ENCODE data around the gene NBR1.
"Not testable (repeated sequence)": the region's sequence is repeated elsewhere in the genome, so short reads cannot be mapped to it uniquely, and the experiment has no call there.

The NBR1 gene, protein sequence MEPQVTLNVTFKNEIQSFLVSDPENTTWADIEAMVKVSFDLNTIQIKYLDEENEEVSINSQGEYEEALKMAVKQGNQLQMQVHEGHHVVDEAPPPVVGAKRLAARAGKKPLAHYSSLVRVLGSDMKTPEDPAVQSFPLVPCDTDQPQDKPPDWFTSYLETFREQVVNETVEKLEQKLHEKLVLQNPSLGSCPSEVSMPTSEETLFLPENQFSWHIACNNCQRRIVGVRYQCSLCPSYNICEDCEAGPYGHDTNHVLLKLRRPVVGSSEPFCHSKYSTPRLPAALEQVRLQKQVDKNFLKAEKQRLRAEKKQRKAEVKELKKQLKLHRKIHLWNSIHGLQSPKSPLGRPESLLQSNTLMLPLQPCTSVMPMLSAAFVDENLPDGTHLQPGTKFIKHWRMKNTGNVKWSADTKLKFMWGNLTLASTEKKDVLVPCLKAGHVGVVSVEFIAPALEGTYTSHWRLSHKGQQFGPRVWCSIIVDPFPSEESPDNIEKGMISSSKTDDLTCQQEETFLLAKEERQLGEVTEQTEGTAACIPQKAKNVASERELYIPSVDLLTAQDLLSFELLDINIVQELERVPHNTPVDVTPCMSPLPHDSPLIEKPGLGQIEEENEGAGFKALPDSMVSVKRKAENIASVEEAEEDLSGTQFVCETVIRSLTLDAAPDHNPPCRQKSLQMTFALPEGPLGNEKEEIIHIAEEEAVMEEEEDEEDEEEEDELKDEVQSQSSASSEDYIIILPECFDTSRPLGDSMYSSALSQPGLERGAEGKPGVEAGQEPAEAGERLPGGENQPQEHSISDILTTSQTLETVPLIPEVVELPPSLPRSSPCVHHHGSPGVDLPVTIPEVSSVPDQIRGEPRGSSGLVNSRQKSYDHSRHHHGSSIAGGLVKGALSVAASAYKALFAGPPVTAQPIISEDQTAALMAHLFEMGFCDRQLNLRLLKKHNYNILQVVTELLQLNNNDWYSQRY

DNA sequence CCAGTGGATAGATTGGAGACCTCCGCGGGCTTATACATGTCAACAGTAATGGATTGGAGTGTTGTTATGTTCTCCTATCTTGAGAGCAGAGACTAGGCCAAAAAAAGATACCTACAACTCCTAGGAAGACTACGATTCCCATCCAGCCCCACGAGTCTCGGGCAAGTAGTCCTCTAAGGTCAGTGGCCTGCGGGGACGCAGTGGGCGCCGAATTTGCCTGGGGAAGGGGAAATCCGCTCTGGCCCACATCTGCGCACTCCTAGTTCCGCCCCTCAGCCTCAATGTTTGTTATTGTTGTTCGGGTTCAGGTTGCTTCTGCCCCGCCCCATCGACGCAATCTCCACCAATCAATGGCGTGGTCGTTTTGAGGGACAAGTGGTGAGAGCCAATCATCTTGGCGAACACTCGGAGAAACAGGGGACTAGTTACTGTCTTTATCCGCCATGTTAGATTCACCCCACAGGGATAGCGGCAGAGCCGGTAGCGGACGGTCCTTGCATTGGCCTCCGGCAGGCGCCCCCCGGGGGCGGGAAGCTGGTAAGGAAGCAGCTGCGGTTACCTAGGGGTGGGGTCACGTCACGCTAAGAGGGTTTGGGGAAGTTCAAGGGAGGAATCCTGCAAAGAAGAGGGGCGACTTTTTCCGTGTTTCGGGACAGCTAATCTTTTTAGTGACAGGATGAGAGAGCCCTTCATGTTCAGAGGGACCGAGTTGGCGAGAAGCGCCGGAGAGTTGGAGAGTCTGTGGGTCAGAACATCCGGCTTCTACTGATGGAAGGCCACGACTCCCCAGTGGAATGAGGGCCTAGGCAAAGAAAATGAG lies at the start of gene NBR1:
TSS of gene NBR1 (plus strand) at position 449 of the 820 bp plus-strand sequence. CDS start 4,586 bp downstream, outside the sequence.
- DNase-seq (ENCODE audit: low spot score), result peak; percentile 99

DNA sequence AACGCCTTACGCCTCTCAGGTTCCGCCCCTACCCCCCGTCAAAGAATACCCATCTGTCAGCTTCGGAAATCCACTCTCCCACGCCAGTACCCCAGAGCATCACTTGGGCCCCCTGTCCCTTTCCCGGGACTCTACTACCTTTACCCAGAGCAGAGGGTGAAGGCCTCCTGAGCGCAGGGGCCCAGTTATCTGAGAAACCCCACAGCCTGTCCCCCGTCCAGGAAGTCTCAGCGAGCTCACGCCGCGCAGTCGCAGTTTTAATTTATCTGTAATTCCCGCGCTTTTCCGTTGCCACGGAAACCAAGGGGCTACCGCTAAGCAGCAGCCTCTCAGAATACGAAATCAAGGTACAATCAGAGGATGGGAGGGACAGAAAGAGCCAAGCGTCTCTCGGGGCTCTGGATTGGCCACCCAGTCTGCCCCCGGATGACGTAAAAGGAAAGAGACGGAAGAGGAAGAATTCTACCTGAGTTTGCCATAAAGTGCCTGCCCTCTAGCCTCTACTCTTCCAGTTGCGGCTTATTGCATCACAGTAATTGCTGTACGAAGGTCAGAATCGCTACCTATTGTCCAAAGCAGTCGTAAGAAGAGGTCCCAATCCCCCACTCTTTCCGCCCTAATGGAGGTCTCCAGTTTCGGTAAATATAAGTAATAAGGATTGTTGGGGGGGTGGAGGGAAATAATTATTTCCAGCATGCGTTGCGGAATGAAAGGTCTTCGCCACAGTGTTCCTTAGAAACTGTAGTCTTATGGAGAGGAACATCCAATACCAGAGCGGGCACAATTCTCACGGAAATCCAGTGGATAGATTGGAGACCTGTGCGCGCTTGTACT lies 45.7 kb upstream of the NBR1 start, which contains the start of gene BRCA1:
TSS of gene BRCA1 (minus strand) at position 232 of the 834 bp plus-strand sequence. CDS start 1,268 bp downstream, outside the sequence.
- DNase-seq (ENCODE audit: low spot score), result peak; percentile 100

DNA sequence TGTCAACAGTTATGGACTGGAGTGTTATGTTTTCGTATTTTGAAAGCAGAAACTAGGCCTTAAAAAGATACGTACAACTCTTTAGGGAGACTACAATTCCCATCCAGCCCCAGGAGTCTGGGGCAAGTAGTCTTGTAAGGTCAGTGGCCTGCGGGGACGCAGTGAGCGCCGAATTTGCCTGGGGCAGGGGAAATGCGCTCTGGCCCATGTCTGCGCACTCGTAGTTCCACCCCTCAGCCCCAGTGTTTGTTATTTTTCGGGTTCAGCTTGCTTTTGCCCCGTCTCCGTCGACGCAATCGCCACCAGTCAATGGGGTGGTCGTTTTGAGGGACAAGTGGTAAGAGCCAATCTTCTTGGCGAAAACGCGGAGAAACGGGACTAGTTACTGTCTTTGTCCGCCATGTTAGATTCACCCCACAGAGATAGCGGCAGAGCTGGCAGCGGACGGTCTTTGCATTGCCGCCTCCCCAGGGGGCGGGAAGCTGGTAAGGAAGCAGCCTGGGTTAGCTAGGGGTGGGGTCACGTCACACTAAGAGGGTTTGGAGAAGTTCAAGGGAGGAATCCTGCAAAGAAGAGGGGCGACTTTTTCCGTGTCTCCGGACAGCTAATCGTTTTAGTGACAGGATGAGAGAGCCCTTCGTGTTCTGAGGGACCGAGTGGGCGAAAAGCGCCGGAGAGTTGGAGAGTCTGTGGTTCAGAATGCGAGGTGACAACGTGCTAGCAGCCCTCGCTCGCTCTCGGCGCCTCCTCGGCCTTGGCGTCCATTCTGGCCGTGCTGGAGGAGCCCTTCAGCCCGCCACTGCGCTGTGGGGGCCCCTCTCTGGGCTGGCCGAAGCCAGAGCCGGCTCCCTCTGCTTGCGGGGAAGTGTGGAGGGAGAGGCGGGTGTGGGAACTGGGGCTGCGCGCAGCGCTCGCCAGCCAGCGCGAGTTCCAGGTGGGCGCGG lies 44.8 kb upstream of the NBR1 start:
- no peak for DNase-seq (ENCODE audit: low spot score)

DNA sequence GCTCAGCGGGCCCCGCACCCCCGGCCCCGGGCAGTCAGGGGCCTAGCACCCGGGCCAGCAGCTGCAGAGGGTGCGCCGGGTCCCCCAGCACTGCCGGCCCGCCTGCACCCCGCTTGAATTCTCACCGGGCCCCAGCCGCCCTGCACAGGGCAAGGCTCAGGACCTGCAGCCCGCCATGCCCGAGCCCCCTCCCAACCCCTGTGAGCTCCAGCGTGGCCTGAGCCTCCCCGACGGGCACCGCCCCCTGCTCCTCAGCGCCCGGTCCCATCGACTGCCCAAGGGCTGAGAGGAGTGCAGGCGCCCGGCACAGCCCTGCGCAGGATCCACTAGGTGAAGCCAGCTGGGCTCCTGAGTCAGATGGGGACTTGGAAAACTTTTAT lies 44.1 kb upstream of the NBR1 start:
- no peak for DNase-seq (ENCODE audit: low spot score)

DNA sequence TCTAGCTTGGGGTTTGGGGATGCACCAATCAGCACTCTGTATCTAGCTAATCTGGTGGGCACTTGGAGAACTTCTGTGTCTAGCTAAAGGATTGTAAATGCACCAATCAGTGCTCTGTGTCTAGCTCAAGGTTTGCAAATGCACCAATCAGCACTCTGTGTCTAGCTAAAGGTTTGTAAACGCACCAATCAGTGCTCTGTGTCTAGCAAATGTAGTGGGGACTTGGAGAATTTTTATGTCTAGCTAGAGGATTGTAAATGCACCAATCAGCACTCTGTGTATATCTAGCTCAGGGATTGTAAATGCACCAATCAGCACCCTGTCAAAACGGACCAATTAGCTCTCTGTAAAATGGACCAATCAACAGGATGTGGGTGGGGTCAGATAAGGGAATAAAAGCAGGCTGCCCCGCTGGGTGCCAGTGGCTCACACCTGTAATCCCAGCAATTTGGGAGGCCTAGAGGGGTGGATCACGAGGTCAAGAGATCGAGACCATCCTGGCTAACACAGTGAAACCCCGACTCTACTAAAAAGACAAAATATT lies 43.6 kb upstream of the NBR1 start:
- DNase-seq (ENCODE audit: low spot score), result not testable (repeated sequence)

DNA sequence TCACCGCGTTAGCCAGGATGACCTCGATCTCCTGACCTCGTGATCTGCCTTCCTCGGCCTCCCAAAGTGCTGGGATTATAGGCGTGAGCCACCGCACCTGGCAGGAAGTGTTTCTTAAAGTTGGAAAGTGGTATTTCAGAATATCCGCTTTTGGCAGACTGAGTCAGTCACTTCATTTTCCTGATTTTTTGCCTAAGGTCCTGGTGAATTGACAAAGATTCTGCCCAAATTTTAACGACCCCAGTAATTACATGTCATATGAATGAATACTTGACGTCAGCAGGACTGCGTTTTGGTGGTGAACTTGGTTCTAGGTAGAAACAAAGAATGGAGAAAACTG lies 41.4 kb upstream of the NBR1 start:
- no peak for DNase-seq (ENCODE audit: low spot score)

DNA sequence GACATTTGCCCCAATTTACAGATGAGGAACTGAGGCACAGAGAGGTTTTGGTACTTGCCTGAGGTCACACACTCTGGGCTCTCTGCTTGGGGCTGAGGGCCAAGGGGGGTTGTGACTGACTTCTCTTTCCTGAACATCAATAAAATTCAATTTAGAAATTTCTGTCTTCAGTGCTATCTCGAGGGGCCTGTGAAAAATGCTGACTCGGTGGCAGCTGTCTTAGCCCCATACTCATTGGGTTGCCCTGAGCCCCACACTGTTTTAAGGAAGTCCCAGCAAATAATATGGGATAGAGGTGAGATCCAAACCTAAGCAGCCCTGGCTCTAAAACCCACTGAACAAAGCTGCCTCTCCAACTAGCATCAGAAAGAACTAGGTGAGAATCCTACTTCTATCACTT lies 38.9 kb upstream of the NBR1 start:
- DNase-seq (ENCODE audit: low spot score), result no peak

DNA sequence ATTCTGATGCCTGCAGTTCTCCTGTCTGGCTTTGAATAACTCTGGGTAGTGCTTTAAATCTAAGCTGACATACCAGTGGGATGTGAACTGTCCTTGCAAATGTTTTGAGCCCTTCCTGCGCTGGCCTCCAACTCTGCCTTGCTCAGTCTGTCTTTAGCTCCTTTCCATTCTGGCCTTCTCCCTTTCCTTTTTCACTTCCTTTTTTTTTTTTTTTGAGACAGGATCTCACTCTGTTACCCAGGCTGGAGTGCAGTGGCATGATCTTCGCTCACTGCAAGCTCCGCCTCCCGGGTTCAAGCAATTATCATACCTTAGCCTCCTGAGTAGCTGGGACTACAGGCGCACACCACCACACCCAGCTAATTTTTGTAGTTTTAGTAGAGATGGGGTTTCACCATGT lies 37.6 kb upstream of the NBR1 start:
- DNase-seq (ENCODE audit: low spot score), result not testable (repeated sequence)

DNA sequence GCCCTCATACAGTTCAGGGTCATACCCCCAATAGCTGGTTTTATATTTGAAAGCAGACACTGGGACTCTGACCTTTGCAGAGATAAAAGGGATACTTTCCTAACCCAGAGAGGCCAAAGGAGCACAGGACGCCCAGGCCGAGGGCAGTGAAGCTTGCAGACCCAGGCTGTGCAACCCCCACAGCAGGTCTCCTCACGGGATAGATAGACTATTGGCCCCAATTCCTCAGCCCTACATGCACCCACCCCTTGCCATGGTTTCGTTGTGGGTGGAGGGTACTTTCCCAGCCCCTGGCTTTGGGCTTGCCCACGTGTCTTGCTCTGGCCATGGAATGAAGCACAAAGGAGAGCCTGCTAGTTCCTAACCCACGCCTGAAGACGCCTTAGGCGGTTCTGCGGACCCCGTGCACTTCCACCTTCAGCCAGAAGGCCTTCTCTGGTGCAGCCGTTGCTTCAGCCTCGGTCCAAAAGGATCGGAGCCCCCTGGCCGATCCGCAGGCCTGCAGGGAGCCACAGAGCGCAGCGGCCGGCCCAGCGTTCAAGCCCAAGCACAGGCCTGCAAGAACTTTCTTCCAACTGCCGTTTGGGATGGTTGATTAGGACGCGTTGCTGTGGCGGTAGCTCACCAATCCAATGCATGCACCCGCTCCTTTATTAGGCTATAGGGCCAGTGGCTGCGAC lies 36.1 kb upstream of the NBR1 start:
- no peak for DNase-seq (ENCODE audit: low spot score)

DNA sequence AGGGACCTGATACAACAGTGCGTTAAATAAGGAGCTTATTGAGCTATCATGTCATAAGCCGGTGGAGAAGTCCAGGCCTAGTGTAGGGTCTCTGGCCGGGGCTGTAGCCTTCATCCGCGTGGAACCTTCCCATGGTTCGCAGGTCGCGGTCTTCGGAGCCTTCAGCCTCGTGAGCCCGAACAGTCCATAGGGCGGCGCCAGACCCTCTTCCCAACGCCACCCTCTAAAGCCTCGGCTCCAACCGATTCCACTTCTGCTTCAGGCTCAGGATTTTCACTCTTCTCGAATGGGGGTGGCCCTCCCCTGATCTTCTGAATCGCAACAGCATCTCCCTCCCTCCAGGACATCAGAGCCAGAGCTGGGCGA lies 35.6 kb upstream of the NBR1 start:
- DNase-seq (ENCODE audit: low spot score), result no peak

DNA sequence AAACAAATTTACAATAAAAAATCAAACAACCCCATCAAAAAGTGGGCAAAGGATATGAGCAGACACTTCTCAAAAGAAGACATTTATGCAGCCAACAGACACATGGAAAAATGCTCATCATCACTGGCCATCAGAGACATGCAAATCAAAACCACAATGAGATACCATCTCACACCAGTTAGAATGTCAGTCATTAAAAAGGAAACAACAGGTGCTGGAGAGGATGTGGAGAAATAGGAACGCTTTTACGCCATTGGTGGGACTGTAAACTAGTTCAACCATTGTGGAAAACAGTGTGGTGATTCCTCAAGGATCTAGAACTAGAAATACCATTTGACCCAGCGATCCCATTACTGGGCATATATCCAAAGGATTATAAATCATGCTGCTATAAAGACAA lies 34.4 kb upstream of the NBR1 start:
- not testable (repeated sequence) for DNase-seq (ENCODE audit: low spot score)

DNA sequence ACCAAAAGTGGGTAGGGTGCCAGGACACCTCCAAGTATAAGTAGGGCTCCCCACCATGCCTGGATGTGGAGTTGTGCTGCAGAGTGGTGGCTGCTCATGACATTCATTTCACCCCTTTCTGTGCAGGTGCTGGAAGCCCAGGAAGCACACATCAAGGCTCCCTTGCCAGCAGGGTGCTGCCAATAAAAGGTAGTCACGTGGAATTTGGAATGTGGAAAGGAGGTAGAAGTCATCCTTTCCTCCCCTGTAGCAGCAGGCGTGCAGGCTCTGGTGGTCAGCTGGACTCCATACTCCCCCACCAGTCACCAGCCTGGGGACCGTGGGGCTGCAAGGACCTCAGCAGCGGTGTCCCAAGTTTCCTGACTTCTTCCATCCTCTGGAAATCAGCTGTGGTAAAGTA lies 32.5 kb upstream of the NBR1 start:
- not testable (repeated sequence) for DNase-seq (ENCODE audit: low spot score)

DNA sequence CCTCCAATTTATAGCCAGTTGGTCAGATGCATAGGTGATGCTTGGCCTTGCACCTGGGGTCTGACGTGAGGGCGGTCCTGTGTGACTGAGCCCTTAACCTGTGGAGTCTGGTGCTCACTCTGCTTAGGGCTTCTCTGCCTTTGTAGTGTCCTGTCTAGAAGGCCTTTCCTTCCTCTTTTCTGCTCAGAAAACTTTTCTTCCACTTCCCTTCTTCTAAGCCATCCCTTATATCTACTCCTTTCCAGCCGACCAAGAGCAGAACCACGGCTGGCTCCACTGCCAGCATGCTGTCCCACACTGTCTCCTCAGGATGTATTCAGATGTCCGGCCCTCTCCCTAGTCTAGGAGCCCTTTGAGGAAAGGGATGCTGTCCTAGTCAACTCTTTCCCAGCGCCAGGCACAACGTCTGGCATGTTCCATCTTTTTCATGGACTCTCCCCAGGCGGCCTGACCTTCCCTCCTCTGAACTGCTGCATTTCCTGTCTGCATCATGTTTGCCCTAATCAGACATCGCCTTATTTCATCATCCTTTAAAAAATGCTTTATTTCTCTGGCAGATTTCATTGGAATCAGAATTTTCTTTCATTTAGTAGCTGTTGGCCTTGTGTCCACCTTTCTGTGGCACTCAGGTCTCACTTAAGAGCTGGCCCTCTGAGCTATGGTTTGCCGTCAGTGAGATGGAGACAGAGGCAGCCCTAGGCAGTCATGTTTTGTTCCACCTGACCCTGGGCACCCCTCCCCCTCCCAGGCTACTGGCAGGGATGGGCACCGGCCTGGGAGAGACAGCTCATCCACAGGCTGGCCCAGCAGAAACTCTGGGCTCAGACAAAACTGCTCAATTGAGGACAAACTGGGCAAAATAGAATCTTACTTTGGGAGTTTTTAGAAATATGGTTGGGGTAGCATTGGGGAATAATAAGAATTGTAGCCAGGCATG lies 30.4 kb upstream of the NBR1 start:
- no peak for DNase-seq (ENCODE audit: low spot score)

DNA sequence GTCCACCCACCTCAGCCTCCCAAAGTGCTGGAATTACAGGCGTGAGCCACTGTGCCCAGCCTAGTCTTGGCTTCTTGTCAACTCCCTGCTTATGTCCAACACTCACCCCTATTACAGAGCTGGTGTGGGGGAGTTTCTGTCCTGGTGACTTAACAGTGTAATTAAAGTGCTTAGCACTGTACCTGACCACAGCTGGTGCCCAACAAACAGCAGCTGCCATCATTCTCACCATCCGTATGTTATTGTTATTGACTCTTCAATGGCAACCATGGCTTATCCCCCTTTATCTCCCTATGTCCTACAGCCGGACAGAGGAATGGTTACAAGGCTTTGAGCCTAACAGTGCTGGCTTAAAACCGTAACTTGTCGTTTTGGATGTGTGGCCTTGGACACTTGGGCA lies 28.9 kb upstream of the NBR1 start:
- DNase-seq (ENCODE audit: low spot score), result no peak

DNA sequence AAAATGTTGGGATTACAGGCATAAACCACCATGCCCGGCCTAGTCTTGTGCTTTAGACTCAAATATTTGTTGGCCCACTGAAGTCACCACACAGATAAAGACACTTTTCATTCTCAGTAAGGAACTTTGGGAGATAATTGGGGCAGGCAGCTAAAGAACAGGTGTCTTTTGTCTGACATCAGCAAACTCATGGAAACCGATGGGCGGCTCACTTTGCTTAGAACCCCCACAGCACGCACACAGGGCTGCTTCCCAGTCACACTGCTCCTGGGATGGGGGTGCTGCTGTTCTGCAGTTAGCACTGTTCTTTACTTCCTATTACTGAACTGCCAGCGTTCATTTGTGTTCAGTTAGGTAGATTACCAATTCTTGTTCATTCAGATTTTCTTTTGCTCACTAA lies 27.8 kb upstream of the NBR1 start:
- no peak for DNase-seq (ENCODE audit: low spot score)

DNA sequence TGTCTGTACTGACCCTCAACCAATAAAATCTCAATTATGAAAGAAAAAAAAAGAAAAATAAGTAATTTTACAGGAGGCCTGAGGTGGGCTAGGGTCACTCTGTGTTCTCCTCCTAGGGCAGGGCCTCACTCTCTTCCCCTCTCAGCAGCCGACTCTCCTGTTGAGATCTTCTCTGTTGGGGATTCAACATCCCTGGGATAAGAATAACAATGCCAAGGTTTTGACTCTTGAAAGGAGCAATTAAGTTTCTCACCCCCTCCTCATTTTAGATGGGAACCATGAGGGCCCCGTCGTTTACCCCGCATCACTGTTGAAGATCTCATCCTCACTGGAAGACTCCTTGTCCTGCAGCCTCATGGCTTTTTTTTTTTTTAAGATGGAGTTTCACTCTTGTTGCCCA lies 24.4 kb upstream of the NBR1 start:
- DNase-seq (ENCODE audit: low spot score), result no peak

DNA sequence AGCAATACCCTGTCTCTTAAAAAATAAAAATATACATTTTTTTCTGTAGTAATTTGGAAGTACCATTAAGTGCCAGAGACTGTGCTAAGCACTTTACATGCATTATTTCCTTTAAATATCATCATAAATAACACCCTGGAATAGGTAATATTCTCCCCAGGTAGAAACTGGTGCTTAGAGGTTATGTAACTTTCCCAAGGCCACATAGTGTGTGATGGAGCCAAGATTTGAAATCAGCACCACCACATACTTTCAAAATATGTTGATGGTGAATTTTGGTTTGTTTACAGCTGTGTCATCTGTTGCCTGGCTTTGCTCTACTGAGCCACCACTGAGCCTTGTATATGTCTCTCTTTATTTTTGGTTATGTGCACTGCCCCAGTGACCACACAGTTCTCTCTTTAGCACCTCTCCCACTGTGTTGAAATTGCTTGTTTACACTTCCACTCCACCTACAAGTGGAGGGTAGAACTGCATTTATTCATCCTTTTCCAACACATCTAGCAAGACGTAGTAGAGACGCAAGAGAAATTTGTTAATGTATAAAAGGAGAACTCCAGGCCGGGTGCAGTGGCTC lies 19.0 kb upstream of the NBR1 start:
- no peak for DNase-seq (ENCODE audit: low spot score)
